RWPE1 (cell line): ENCODE results near the gene TSC2.

Source experiments
- CTCF ChIA-PET: fragments of 350-600 bp; sonication (Branson Sonifier 250); formaldehyde crosslinking; extraction: SDS; loops from one replicate; lab custom pipeline; 2021; lab: Yijun Ruan, JAX
- POLR2A ChIA-PET: fragments of 400-600 bp; formaldehyde crosslinking; extraction: SDS; loops from one replicate; lab custom pipeline; 2020; ENCODE audit warnings: antibody characterized with exemption; ENCODE audit not compliant: low non-redundant PET; lab: Yijun Ruan, JAX
- DNase-seq: peaks from one replicate; pipeline ENCODE4 v3.0.0; 2012; ENCODE audit warnings: low spot score
- H3K27ac ChIP-seq: fragments of 450-650 bp; 2 replicates; pipeline ENCODE4 v1.5.1; 2017
- CTCF ChIP-seq: fragments of 450-650 bp; conservative IDR thresholded peaks from 2 replicates; pipeline ENCODE4 v1.5.1; 2017; ENCODE audit warnings: low read depth, mild to moderate bottlenecking

TSC2 gene

DNA sequence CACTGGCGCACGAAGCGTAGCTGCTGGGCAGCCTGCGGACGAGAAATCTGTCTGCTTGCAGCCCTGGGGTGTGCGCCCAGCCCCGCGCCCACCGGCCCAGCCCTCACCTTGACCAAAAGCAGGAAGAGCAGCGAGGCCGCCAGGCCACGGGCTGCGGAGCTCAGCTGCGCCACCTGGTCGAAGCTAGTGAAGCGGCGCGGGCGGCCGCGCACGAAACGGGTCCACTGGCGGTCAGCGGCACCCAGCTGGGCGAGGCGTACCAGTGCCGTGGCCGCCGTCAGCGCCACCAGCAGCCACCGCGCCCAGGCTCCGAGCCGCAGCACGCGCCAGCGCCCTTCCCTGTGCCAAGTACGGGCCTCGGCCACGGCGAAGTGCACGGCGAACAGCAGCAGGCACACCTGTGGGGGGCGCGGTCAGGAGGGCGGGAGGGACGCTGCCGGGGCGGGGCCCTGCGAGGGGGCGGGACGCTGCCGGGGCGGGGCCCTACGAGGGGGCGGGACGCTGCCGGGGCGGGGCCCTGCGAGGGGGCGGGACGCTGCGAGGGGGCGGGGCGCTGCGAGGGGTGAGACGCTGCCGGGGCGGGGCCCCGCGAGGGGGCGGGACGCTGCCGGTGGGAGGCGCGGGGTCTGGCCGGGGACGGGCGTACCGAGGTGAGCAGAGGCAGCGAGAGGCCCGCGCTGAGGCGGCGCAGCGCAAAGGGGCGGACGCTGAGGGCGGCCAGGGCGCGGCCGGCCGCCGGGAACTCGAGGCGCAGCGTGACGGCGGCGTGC is 43.2 kb downstream of the TSC2 start:
- H3K27ac ChIP-seq = peak overlapping the region; percentile 73
- DNase-seq = peak; percentile 60
- peak; percentile 27; the same call in 1 of the 2 replicates for TF ChIP-seq CTCF
- POLR2A ChIA-PET = no interaction called here
- CTCF ChIA-PET = interaction anchor here (0.7 to 1.5 kb wide), 3 partner anchors 19 to 90 kb away, joined by 3 read pairs; no protein-coding TSS in a partner anchor

GRCh38 chr16:2091547-2092255 is 43.9 kb downstream of the TSC2 start:
- peak overlapping the region; percentile 73 for H3K27ac ChIP-seq
- no peak for DNase-seq
- CTCF ChIA-PET = interaction anchor here (0.7 kb wide), 1 partner anchor 91 kb away, joined by 3 read pairs; no protein-coding TSS in a partner anchor
- no peak for TF ChIP-seq CTCF
- POLR2A ChIA-PET = no interaction called here

- POLR2A ChIA-PET = interaction anchor here (0.6 kb wide), 1 partner anchor 48 kb away, joined by 3 read pairs; no protein-coding TSS in a partner anchor
- H3K27ac ChIP-seq = peak overlapping the region; percentile 73
- CTCF ChIA-PET = interaction anchor here (0.7 kb wide), 1 partner anchor 9 kb away, joined by 5 read pairs; no protein-coding TSS in a partner anchor
- no peak for DNase-seq
- no peak for TF ChIP-seq CTCF
These were observed 44.5 kb downstream of the TSC2 start for GRCh38 chr16:2092256-2092620.

GRCh38 chr16:2092866-2093265 is 45.1 kb downstream of the TSC2 start:
- peak overlapping the region; percentile 73 for H3K27ac ChIP-seq
- no peak for DNase-seq
- CTCF ChIA-PET = interaction anchor here (0.5 to 0.7 kb wide), 2 partner anchors 10 to 72 kb away, joined by 3 to 5 read pairs; no protein-coding TSS in a partner anchor
- no peak for TF ChIP-seq CTCF
- POLR2A ChIA-PET = interaction anchor here (0.6 kb wide), 1 partner anchor 48 kb away, joined by 3 read pairs; no protein-coding TSS in a partner anchor

DNA sequence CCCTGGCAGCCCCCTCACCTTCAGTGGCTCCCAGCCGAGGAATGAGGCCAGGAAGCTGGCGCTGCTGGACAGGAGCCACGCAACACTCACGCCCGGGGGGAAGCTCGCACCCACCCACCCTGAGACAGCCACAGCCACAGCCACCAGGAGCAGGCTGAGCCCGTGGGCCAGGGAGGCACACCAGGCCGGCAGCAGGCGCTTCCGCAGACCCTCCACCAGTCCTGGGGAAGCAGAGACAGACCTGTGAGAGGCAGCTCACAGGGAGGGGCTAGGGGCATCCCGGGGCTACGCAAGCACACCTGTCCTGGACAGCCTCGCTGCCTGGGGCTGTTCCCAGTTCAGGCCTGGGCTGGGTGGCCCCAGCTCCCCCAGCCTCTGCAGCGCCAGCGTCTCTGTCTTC is 46.0 kb downstream of the TSC2 start:
- peak overlapping the region; percentile 73; the same call in 1 of the 2 replicates for H3K27ac ChIP-seq
- ChIA-PET CTCF (interaction anchor here (0.5 kb wide), 1 partner anchor 48 kb away, joined by 4 read pairs; no protein-coding TSS in a partner anchor), POLR2A (no interaction called here)
- no peak for TF ChIP-seq CTCF
- no peak for DNase-seq

DNA sequence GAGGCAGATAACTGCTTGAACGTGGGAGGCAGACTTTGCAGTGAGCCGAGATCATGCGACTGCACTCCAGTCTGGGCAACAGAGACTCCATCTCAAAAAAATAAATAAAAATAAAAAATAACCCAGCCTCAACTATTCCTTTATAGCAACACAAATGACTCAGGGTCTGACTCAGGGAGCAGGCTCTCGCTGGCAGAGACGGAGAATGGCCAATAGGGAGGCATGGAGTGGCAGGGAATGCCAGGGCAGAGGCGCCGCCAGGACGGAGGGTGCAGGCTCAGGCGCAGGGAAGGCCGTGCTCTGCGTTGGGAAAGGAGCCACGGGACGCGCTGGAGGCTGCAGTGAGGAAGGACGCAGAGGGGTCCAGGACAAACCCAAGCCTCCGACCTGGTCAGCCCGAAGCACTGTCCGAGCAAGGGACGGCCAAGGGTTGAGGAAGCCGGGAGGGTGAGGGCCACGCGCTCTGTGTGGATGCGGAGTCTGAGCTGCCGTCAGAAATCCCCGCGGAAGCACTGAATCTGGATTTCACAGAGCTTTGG is 47.6 kb downstream of the TSC2 start:
- peak overlapping the region; percentile 73 for H3K27ac ChIP-seq
- ChIA-PET CTCF (no interaction called here), POLR2A (no interaction called here)
- TF ChIP-seq CTCF = no peak
- DNase-seq = peak; percentile 72
